ENCODE data around the gene PLIN5. TPM values are rescaled to one million over a fixed set of nuclear protein-coding genes. Genes with fewer than 3 reads are reported as not detected.

PLIN5 gene
- total RNA-seq, 1 experiment from 2014 or later, result not detected

GRCh38 chr19:4487572-4487971 is 47.5 kb downstream of the PLIN5 start:
- DNase-seq (ENCODE audit: low read depth), result no peak

GRCh38 chr19:4483385-4483784 is 51.6 kb downstream of the PLIN5 start:
- no peak for DNase-seq (ENCODE audit: low read depth)

GRCh38 chr19:4482721-4483364 is 52.2 kb downstream of the PLIN5 start:
- DNase-seq (ENCODE audit: low read depth), result no peak

- no peak for DNase-seq (ENCODE audit: low read depth)
Observed at GRCh38 chr19:4477034-4477801, 57.8 kb downstream of the PLIN5 start.

GRCh38 chr19:4474514-4475022 is 60.5 kb downstream of the PLIN5 start:
- DNase-seq (ENCODE audit: low read depth), result no peak

- DNase-seq (ENCODE audit: low read depth), result no peak
Observed at GRCh38 chr19:4473763-4474513, 61.1 kb downstream of the PLIN5 start.

- DNase-seq (ENCODE audit: low read depth), result no peak
Observed at GRCh38 chr19:4473011-4473762, 61.8 kb downstream of the PLIN5 start.

Other genes starting within 250 kb of the PLIN5 start
- not detected in 2 replicates for gene TMIGD2, start 232.8 kb downstream of the PLIN5 start, total RNA-seq (2014; rRNA removed; shearing (Covaris generic))
- 9.7 and 11.3 TPM in 2 replicates for gene FSD1, start 230.6 kb downstream of the PLIN5 start, total RNA-seq (2014; rRNA removed; shearing (Covaris generic))
- gene STAP2, start 196.4 kb downstream of the PLIN5 start, total RNA-seq (2014; rRNA removed; shearing (Covaris generic)), result 30.2 and 38.4 TPM in 2 replicates
- gene MPND, start 191.7 kb downstream of the PLIN5 start, total RNA-seq (2014; rRNA removed; shearing (Covaris generic)), result 4.0 and 4.8 TPM in 2 replicates
- gene SH3GL1, start 134.7 kb downstream of the PLIN5 start, total RNA-seq (2014; rRNA removed; shearing (Covaris generic)), result 83.2 and 84.3 TPM in 2 replicates
- gene CHAF1A, start 132.6 kb downstream of the PLIN5 start, total RNA-seq (2014; rRNA removed; shearing (Covaris generic)), result 12.9 and 16.8 TPM in 2 replicates
- gene UBXN6, start 77.4 kb downstream of the PLIN5 start, total RNA-seq (2014; rRNA removed; shearing (Covaris generic)), result 44.5 and 101 TPM in 2 replicates
- 41.9 and 60.5 TPM in 2 replicates for gene HDGFL2, start 62.9 kb downstream of the PLIN5 start, total RNA-seq (2014; rRNA removed; shearing (Covaris generic))
- gene PLIN4, start 16.7 kb downstream of the PLIN5 start, total RNA-seq (2014; rRNA removed; shearing (Covaris generic)), result not detected in 2 replicates
- gene LRG1, start 4.8 kb upstream of the PLIN5 start, total RNA-seq (2014; rRNA removed; shearing (Covaris generic)), result not detected in 2 replicates
- 1.1 TPM in 2 replicates for gene SEMA6B, start 24.5 kb upstream of the PLIN5 start, total RNA-seq (2014; rRNA removed; shearing (Covaris generic))
- gene TNFAIP8L1, start 104.3 kb upstream of the PLIN5 start, total RNA-seq (2014; rRNA removed; shearing (Covaris generic)), result 7.7 and 11.8 TPM in 2 replicates
- gene MYDGF, start 135.1 kb upstream of the PLIN5 start, total RNA-seq (2014; rRNA removed; shearing (Covaris generic)), result 258 and 333 TPM in 2 replicates
- gene DPP9, start 188.6 kb upstream of the PLIN5 start, total RNA-seq (2014; rRNA removed; shearing (Covaris generic)), result 63.3 and 69.9 TPM in 2 replicates

All from RPMI7951 (cell line).